Embryonic facial prominence (tissue), 1 donor: ENCODE measurements around the gene SORCS2.

Source experiments
- DNase-seq: peaks from one replicate; pipeline ENCODE4 v3.0.0-alpha.2; 2016; ENCODE audit errors: extremely low spot score

SORCS2 gene

DNA sequence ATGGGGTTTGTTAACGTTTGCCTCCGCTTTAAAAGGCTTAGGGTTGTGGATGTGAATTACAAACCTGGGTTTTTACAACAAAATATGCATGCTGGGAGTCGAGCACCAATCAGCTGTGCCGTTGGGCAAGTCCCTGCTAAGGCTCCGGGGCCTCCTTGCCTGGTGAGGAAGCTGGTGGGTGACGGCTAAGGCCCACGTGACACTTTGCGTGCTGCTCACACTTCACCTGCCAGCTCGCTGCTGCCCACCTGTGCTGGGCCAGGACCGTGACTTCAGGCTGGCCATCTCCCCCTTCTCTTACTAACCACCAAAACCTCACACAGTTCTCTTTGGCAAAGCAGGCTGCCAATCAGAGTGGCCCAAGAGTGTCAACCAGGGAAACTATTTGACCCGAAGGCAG lies 569.0 kb downstream of the SORCS2 start:
- no peak for DNase-seq

DNA sequence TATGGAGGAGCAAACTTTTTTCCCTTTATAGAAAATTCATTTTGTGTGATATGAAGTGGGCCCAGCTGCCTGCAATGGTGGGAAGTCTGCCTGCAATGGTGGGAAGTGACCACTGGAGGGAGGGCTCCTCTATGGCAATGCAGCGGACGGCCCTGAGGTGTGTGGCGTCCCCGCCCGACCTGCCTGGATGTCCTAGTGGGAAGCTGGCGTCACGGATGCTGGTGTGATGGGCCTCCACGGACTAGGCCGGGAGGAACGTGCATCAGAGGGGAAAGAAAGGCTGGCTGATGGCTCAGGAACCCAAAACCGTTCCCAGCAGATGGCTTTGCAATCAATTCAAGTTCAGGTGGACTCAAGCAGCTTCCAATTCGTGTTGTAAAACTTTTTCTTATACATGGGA lies 569.4 kb downstream of the SORCS2 start:
- no peak for DNase-seq

DNA sequence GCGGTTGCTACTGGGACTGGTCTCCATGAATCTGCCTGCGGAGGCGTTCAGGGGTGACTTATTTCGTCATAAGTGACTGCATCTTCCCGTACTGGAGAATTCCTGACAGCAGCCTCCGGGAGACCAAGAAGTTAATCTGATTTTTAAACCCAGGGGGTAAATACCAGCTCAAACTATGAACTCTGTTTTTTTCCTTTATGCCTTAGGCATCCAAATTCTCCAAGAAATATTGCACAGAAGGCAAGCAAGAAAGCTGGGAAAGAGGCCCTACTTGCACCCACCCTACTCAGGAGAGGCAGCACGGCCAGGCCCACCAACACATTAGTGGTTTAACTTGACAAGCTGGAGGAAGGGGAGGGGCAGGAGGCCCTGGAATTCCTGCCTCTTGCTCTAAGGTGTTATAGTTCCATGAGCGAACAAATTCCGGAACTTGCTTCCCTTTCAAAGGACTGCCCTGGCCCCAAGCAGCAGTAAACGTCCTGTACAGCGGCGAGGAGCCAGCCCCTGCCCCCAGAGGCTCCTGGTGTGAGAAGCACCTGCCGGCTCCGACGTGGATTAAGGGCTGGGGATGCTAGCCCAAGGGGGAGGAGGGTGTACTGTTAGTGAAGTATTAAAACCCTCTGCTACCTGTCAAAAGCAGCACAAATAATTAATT lies 570.2 kb downstream of the SORCS2 start:
- no peak for DNase-seq

DNA sequence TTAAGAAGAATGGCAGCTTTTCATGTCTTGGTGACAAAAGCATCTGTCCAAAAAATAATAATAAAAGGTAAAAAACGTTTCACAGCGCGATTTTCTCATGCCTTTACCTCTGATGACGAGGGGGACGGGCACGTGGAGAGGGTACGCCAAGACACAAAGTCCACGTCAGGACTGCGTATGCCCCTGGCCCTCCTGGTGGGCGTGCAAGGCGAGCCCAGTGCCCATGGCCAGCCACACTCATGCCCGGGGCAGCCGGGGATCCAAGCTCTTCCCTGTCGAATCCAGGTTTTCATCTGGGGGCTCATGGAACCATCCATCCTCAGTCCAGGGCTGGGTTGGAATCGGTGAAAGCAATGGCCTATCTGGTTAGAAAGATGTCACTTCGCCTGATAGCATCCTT lies 570.8 kb downstream of the SORCS2 start:
- DNase-seq = no peak

DNA sequence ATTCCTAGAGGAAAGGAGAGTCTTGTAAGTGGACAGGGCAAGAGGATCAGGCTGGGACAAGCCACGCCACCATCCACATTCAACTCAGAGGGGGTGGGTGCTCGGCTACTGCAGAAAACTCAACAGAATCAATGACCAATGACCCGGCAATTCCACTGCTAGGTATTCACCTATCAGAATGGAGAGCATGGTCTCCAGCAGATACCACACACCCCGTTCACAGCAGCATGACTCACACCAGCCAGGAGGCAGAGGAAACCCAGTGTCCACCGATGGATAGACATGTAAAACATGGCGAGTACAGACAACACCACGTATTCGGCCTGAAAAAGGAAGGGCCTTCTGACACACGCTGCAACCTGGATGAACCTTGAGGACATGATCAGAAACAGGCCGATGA lies 571.5 kb downstream of the SORCS2 start:
- DNase-seq = no peak

DNA sequence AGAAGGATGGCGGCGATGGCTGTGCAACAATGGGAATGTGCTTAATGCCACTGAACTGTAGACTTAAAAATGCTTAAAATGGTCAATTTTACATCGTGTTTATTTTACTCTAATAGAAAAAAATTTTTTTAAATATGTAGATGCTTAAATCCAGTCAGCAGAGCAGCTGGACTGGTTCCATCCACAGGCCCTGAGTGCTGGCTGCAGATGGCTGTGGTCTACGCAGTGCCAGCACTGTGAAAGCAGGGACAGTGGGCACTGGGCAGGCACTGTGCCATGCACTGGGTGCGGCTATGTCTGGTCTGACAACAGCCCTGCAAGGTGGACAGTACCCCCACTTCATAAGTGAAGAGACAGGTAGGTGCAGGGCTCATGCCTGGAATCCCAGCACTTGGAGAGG lies 572.1 kb downstream of the SORCS2 start:
- no peak for DNase-seq

DNA sequence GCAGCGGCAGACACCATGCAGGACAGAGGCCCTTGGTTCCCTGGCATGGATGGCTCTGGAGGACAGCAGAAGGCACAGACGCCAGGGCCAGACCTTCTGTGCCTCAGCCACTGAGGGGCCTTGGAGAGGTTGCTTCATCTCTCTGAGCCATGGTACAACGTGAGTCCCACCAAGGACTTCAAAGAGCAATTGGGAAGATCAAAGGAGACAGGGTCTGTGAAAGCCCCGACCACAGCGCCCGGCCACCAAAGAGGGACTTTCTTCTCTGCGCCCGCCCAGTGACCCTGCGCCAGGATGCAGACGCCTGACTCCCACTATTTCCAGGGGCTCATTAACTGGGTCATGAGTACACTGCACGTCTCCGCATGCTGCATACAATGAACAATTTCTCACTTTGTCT lies 573.3 kb downstream of the SORCS2 start:
- DNase-seq = no peak

DNA sequence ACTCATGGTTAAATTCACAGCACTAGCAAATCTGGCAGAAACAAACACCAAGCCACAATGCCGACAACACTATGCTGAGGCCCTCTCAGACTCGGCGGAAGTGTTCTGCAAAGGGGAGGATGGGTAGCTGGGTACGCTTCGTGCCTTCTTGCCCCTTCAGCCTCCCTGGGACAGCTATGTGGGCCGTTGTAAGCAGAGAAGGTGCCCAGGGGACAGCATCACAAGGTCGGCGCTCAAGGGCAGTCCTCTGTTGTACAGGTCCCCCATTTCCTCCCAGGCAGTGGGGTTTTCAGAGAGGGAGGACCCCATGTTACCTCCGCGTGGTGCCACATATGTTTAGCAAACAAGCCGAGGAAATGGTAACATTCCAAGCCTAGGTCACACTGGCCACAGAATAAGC lies 573.7 kb downstream of the SORCS2 start:
- DNase-seq = no peak

DNA sequence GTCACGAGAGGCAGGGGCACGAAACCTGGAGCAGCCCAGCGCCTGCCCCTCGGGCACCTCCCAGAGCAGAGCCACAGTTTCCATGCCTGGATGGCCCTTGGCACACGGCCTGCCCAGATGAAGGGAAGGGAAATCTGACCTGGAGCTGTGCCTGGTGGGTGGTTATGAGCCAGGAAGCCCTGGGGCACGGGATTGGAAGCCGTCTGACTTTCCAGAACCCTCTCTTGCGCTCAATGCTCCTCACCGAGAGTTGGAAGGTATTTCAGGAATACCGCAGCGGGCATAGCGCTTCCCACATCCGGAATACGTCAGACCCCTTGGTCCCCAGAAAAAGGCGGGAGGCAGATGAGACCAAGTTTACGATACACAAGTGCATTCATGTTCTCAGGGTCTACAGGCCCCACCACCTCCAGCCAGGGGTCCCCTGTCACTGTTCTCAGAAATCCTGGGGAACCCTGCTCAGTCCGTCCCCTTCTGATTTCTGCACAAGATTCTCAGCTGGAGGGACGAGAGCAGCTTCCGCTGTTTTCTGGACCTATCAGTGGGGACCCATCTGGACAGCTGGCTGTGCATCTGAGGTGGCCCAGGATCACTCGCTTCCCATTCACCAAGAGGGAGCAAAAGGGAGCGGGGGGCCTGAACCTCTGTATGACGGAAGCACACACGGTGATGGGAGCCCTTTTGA lies 574.5 kb downstream of the SORCS2 start:
- DNase-seq = no peak

DNA sequence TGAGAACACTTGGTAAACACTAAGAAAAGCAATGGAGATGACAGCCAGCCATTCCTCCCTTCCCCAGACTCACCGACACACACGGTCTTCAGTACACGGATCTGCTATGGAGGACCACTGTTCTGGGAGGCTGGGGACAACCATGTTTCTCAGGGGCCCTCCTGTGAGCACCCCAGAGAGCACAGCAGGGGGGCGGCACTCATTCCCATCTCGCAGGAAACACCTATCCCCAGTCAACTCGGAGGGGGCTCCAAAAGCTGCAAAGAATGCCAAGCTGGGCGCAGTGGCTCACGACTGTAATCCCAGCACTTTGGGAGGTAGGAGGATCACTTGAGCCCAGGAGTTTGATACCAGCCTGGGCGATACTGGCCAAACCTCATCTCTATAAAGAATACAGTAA lies 575.2 kb downstream of the SORCS2 start:
- no peak for DNase-seq

DNA sequence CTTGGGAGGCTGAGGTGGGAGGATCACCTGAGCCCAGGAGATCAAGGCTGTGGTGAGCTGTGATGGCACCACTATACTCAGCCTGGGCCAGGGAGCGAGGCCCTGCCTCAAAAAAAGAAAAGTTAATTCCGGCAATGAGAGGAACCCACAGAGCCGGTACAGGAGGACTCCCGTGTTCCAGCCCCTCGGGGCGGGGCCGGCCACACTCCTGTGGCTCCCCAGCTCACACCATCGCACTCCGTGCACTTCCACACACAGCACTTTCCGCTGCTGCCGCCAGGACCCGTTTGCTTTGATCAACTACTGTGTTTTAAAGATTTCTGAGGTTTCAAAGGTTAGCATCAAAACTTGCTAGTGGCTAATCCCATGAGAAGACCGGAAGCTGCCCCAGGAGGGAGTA lies 575.6 kb downstream of the SORCS2 start:
- DNase-seq = no peak

DNA sequence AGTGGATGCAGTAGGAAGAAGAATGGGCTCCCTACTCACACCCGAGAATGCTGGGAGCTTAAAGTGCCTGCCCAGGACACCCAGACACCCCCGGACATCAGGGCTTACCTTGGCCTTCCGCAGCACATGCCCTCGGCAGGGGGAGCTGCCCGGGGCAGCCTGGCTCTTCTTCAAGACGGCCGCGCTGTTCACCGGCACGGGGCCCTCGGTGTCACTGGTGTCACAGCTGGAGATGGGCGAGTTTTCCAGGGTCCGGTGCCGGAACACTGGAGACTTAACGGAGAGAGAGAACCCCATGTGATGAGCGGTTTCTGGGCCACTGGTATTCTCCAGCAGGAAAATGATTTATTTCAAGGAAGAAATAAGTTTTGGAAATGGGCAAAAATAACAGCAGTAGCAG lies 576.4 kb downstream of the SORCS2 start:
- no peak for DNase-seq

DNA sequence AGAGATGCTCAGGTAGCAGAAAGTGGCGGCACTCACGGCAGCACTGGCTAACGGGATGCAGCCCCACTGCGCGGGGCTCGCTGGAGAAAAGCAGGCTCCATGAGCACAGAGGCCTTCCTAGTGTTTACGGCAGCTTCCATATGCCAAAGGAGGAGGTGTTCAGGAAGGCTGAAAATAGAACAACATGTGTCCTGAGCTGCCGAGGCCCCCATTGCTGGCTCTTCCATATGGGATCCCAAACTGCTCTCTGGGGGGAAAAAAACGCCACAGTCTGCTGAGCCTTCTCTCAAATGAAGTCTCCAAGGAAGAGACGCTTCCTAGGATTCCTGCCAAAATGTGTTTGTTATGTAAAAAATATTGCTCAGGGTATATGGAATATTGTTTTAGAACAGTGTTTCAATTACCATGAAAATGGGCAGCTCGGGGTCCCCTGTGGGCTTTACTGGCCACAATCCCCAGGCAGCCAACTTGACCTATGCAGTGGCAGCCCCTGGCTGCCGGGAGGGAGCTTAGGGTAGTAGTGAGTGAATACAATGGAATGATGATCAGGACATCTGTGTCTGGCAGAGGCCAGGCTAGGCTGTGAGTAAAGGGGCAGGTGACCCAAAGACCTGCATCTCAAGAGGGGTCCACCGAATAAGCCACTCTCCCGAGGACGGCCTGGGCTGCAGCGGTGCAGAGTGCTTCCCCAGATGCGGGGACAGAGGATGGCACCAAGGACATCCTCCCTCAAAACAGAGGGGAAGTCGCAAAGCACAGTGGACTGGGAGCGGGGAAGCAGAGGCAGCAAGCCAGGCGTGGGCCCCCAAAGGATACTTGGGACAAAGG lies 577.3 kb downstream of the SORCS2 start:
- DNase-seq = no peak

DNA sequence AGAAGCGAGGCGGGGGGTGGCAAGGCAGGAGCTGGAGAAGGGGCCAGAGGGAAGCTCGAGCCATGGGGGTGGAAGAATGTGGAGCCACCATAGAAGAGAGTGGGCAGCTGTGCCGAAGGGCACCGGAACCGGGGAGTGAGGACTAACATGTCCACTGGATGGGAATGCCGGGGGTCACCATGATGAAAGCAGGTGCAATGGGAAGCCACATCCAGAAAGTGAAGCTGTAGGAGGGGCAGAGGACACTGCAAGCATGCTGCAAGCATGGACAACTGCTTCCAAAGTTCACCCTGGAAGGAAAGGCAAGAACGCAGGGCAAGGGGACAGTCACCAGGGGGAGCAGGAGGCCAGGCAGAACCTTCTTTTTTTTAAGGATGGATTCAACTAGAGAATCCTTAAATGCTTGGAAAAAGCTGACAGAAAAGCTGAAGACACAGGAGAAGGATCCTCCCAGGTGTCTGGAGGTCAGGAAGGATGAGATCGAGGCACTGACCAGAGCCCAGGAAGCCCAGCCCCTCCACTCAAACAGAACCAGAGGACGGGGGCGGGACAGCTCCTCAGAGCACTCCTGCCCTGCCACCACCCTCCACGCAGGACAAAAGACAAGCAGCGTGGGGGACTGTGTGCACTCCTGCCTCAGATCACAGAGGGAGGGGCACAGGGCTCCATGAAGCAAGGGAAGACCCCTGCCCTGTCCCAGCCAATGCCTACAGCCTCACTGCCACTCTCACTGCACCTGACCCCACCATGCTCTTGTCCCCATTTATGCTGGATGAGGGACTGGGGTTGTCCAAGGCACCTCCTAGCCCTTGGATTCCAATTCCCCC lies 578.1 kb downstream of the SORCS2 start:
- no peak for DNase-seq

DNA sequence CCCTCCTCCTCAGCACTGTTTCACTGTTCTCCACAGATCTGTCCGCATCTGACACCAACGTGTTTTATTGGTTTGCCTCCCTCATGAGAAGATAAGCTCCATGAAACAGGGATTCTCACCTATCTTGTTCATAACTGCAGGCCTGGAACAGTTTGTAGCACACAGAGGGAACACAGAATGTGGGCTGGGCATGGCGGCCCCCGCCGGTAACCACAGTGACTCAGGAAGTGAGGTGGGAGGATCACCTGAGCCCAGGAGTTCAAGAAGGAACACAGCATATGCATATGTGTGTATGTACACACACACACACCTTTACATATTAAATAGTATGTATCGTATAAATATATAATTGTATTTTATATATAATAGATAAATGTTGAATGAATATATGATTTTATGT lies 578.7 kb downstream of the SORCS2 start:
- DNase-seq = no peak

DNA sequence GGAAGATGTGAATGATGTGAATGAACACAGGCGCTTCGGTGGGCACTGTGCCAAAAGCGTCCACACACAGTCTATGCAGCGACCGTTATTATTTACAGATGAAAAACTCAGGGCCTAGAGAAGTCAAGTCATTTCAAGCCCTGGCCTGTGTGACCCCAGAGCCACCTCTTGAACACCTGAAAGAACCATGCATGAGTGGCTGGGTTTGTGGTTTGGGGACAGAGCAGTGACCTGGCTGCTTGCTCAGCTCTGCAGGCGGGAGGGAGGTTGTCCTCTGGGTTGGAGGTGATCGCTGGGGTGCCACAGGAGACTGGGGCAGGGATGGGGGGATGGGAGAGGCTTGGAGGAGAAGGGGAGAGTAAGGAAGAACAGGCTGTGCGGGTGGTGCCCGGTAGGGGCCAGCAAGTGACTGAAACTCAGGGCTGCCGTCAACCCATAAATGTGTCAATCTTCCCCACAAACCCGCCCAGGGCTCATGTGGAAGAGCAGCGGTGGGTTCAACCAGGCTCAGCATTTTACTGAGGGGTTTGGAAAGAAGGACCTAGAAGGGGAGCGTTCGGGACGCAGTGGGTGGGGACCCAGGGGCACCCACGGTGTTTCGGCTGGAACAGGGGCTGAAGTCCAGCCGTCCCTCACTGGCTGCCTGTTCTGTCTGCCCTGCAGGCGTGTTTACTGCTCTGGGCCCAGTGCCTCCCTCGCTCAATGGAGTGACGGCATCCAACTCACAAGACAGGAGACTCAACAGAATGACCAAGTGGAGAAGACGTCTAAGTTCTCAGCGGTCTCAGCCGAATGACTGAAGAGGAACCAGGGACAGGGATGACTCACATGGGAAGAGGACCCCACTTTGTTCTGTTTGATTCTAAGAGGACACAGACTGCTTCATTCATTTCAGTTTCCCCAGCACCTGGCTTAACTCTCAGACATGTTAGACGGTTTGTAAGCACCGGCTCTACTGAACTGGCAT lies 579.5 kb downstream of the SORCS2 start:
- DNase-seq = no peak

DNA sequence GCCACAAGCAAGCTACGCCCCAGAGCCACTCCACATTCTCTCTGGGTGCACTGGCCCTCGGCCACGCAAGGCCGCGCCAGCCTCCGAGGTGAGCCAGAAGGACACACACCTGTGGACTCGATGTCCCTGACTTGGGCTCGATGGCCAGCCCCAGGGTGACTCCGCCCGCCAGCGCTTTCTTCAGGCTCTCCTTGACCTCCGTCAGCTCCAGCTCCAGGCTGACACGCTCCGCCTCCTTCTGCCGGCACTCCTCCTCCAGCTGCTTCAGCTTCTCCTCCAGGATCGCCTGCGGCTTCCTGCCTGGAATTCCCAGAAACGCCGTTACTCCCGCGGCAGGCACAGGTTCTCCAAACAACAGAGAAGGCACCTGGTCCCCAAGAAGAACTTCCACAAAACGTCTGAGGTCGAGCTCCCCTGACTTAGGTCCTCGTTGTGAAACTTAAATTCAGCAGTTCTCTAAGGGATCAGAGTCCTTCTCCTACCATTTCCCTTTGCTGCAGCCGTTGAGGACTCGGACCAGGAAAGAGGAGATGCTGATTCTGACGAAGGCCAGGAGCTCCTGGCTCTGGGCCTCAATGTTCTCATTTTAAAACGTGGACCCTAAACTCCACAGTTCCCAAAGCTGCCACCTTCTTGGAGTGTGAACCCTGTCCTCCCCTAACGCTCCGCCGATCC lies 580.5 kb downstream of the SORCS2 start:
- DNase-seq = no peak

DNA sequence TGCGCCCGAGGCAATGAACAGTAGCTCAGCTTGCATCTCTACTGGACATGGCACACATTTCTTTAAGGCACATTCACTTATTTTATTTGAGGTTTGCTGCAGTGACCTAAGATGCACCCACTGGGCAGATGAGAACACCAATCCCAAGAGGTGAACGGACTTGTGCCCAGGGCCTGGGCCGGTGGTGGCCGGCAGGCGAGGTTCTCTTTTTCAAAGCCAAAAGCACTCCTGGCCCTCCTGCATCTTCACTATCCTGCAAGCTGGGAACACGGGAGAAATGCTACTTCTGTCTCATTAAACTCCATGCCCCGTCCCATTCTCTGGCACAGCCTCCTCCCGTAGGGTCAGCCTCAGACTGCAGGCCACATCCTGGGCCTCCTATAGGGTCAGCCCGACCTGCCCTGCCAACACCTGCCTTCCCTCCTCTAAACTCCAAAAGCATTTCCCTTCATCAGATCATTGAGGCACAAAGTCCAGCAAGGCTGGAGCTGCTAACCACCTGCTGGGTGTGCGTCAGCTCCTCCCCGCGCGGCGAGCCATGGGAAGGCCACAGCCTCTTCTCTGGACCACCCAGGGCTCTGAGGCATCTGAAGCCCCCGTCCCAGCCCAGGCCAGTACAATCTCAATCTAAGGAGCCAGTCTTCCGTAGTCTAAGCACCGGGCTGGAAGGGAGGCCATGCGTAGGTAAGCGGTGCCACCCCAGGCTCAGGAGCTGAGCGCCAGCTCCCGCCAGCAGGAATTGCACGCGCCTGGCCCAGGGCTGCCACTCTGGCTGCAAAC lies 581.3 kb downstream of the SORCS2 start:
- DNase-seq = no peak
